Astrocyte (in vitro differentiated cells and primary cell): ENCODE measurements around the gene ADAM8. TPM values are rescaled to one million over a fixed set of nuclear protein-coding genes. Genes with fewer than 3 reads are reported as not detected.

Experiments used
- DNase-seq: peaks from one replicate; pipeline ENCODE4 v3.0.0-alpha.2; 2010; ENCODE audit warnings: low read depth
- FAIRE-seq: peaks from 2 replicates; lab custom pipeline; 2011; peaks lifted over from hg19 to GRCh38; lab: Jason Lieb, UNC
- H2AFZ ChIP-seq: 2 replicates; pipeline ENCODE4 v1.6.0; 2012; ENCODE audit warnings: low read depth, low read length, inconsistent platforms
- H3K27ac ChIP-seq: 2 replicates; pipeline ENCODE4 v1.5.1; 2011; ENCODE audit warnings: low read depth, low read length, inconsistent platforms
- H3K27me3 ChIP-seq: 2 replicates; pipeline ENCODE4 v1.6.0; 2011; ENCODE audit warnings: low read length, inconsistent platforms; ENCODE audit not compliant: insufficient read depth
- H3K36me3 ChIP-seq: 2 replicates; pipeline ENCODE4 v1.5.1; 2011; ENCODE audit warnings: low read length, inconsistent platforms; ENCODE audit not compliant: insufficient read depth
- H3K4me1 ChIP-seq: 2 replicates; pipeline ENCODE4 v1.5.1; 2011; ENCODE audit warnings: low read length, inconsistent platforms; ENCODE audit not compliant: insufficient read depth
- H3K4me2 ChIP-seq: 2 replicates; pipeline ENCODE4 v1.6.0; 2012; ENCODE audit warnings: low read length, inconsistent platforms
- H3K4me3 ChIP-seq: 2 replicates; pipeline ENCODE4 v1.5.1; 2011; ENCODE audit warnings: low read depth, mild to moderate bottlenecking, low read length, inconsistent platforms; ENCODE audit not compliant: insufficient read depth
- H3K79me2 ChIP-seq: 2 replicates; pipeline ENCODE4 v1.6.0; 2012; ENCODE audit warnings: mild to moderate bottlenecking, low read length, inconsistent platforms; ENCODE audit not compliant: insufficient read depth
- H3K9ac ChIP-seq: 2 replicates; pipeline ENCODE4 v1.6.0; 2012; ENCODE audit warnings: mild to moderate bottlenecking, low read length, inconsistent platforms
- H3K9me3 ChIP-seq: 2 replicates; pipeline ENCODE4 v1.5.1; 2012; ENCODE audit warnings: low read depth, mild to moderate bottlenecking, low read length, inconsistent platforms; ENCODE audit not compliant: insufficient read depth
- H4K20me1 ChIP-seq: 2 replicates; pipeline ENCODE4 v1.6.0; 2012; ENCODE audit warnings: low read length, inconsistent platforms; ENCODE audit not compliant: insufficient read depth
- H3K27ac Mint-ChIP-seq: one replicate; pipeline ENCODE4 v1.8.0; 2021; ENCODE audit warnings: mild to moderate bottlenecking, mixed read lengths; ENCODE audit not compliant: unreplicated experiment
- H3K27me3 Mint-ChIP-seq: one replicate; pipeline ENCODE4 v1.8.0; 2021; ENCODE audit warnings: low read depth, mixed read lengths; ENCODE audit not compliant: unreplicated experiment
- H3K36me3 Mint-ChIP-seq: one replicate; pipeline ENCODE4 v1.8.0; 2021; ENCODE audit warnings: low read depth, mixed read lengths; ENCODE audit not compliant: unreplicated experiment
- H3K4me1 Mint-ChIP-seq: one replicate; pipeline ENCODE4 v1.8.0; 2021; ENCODE audit warnings: low read depth, mixed read lengths; ENCODE audit not compliant: unreplicated experiment
- H3K4me3 Mint-ChIP-seq: one replicate; pipeline ENCODE4 v1.8.0; 2021; ENCODE audit warnings: mild to moderate bottlenecking, moderate library complexity, mixed read lengths; ENCODE audit not compliant: unreplicated experiment
- H3K9me3 Mint-ChIP-seq: one replicate; pipeline ENCODE4 v1.8.0; 2021; ENCODE audit warnings: mild to moderate bottlenecking, mixed read lengths; ENCODE audit not compliant: unreplicated experiment
- CTCF ChIP-seq: IDR thresholded peaks from 2 replicates; pipeline ENCODE4 v1.5.1; 2011; ENCODE audit warnings: low read depth, mild to moderate bottlenecking, inconsistent platforms, low read length, moderate library complexity; ENCODE audit not compliant: insufficient read depth
- EZH2 ChIP-seq: IDR thresholded peaks from 2 replicates; pipeline ENCODE4 v1.6.1; 2012; ENCODE audit warnings: mild to moderate bottlenecking, low read length, inconsistent platforms; ENCODE audit not compliant: insufficient read depth
- total RNA-seq: library from RNA; stranded (reverse); gene quantifications from 2 replicates; pipeline ENCODE4 v1.2.1, GENCODE V29; 2021

The ADAM8 gene
- total RNA-seq, 1 donor from 2014 or later = 4.6 TPM

- no peak for FAIRE-seq
- Histone ChIP-seq H3K36me3 (peaks cover 14% of the 10 kb centered on the region), H3K4me3 (no peak overlapping the region), H3K27ac (no peak overlapping the region), H3K79me2 (no peaks in the 10 kb centered on the region), H3K9ac (no peak overlapping the region), H3K27me3 (no peaks in the 10 kb centered on the region), H4K20me1 (peaks cover 19% of the 10 kb centered on the region), H3K4me1 (no peaks in the 10 kb centered on the region), H3K9me3 (no peaks in the 10 kb centered on the region), H2AFZ (no peak overlapping the region), H3K4me2 (no peak overlapping the region)
- no peak overlapping the region for H3K27ac Mint-ChIP-seq
- no peaks in the 10 kb centered on the region for H3K27me3 Mint-ChIP-seq
- no peaks in the 10 kb centered on the region for H3K4me1 Mint-ChIP-seq
- H3K36me3 Mint-ChIP-seq = peaks cover 18% of the 10 kb centered on the region
- no peaks in the 10 kb centered on the region for H3K9me3 Mint-ChIP-seq
- no peak for TF ChIP-seq CTCF
- DNase-seq = no peak
- no peak overlapping the region for H3K4me3 Mint-ChIP-seq
These were observed 8.5 kb upstream of the ADAM8 start for GRCh38 chr10:133285217-133285616.

- H3K27me3 ChIP-seq = no peaks in the 10 kb centered on the region
- DNase-seq (no peak), FAIRE-seq (no peak)
- no peaks in the 10 kb centered on the region for H3K4me1 Mint-ChIP-seq
- no peak overlapping the region for H2AFZ ChIP-seq
- peaks cover 14% of the 10 kb centered on the region for H3K36me3 ChIP-seq
- H3K27ac ChIP-seq = no peak overlapping the region
- H3K4me1 ChIP-seq = peaks cover 4% of the 10 kb centered on the region
- peaks cover 29% of the 10 kb centered on the region for H4K20me1 ChIP-seq
- no peak overlapping the region for H3K9ac ChIP-seq
- no peaks in the 10 kb centered on the region for H3K79me2 ChIP-seq
- H3K9me3 ChIP-seq = no peaks in the 10 kb centered on the region
- H3K4me3 Mint-ChIP-seq = no peak overlapping the region
- H3K9me3 Mint-ChIP-seq = no peaks in the 10 kb centered on the region
- peaks cover 11% of the 10 kb centered on the region for H3K36me3 Mint-ChIP-seq
- TF ChIP-seq EZH2 (no peak), CTCF (no peak)
- H3K4me3 ChIP-seq = no peak overlapping the region
- H3K27me3 Mint-ChIP-seq = no peaks in the 10 kb centered on the region
- H3K4me2 ChIP-seq = no peak overlapping the region
- H3K27ac Mint-ChIP-seq = no peak overlapping the region
These were observed 7.3 kb upstream of the ADAM8 start for GRCh38 chr10:133283931-133284330.

- H3K4me3 ChIP-seq = no peak overlapping the region
- H3K27me3 ChIP-seq = no peaks in the 10 kb centered on the region
- H3K4me1 ChIP-seq = peaks cover 14% of the 10 kb centered on the region
- no peak overlapping the region for H3K4me2 ChIP-seq
- TF ChIP-seq CTCF (no peak), EZH2 (no peak)
- Mint-ChIP-seq H3K9me3 (no peaks in the 10 kb centered on the region), H3K36me3 (peaks cover 7% of the 10 kb centered on the region), H3K4me3 (no peak overlapping the region), H3K27ac (peak overlapping the region; percentile 4), H3K4me1 (peaks cover 10% of the 10 kb centered on the region), H3K27me3 (no peaks in the 10 kb centered on the region)
- FAIRE-seq = no peak
- H3K36me3 ChIP-seq = peaks cover 14% of the 10 kb centered on the region
- H3K9me3 ChIP-seq = no peaks in the 10 kb centered on the region
- no peak overlapping the region for H2AFZ ChIP-seq
- no peak overlapping the region for H3K9ac ChIP-seq
- peaks cover 34% of the 10 kb centered on the region for H4K20me1 ChIP-seq
- H3K79me2 ChIP-seq = no peaks in the 10 kb centered on the region
- DNase-seq = no peak
- no peak overlapping the region for H3K27ac ChIP-seq
These were observed 6.2 kb upstream of the ADAM8 start for GRCh38 chr10:133282846-133283390.
